ENCODE results near the gene NISCH.

GRCh38 chr3:52406791-52407510 is 48.5 kb upstream of the NISCH start:
- TF ChIP-seq, protein P1, sequence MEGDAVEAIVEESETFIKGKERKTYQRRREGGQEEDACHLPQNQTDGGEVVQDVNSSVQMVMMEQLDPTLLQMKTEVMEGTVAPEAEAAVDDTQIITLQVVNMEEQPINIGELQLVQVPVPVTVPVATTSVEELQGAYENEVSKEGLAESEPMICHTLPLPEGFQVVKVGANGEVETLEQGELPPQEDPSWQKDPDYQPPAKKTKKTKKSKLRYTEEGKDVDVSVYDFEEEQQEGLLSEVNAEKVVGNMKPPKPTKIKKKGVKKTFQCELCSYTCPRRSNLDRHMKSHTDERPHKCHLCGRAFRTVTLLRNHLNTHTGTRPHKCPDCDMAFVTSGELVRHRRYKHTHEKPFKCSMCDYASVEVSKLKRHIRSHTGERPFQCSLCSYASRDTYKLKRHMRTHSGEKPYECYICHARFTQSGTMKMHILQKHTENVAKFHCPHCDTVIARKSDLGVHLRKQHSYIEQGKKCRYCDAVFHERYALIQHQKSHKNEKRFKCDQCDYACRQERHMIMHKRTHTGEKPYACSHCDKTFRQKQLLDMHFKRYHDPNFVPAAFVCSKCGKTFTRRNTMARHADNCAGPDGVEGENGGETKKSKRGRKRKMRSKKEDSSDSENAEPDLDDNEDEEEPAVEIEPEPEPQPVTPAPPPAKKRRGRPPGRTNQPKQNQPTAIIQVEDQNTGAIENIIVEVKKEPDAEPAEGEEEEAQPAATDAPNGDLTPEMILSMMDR (IDR thresholded peaks at IDR 0.05), result no peak
- no peak for TF ChIP-seq EZH2 (IDR thresholded peaks at IDR 0.05)
